Testis (tissue), 2 donors: Measurements from ENCODE around the gene FHOD3.

ENCODE experiments used
- POLR2A ChIP-seq: fragments of 450-650 bp; IDR thresholded peaks from one replicate; pipeline ENCODE4 v1.6.1; 2017; ENCODE audit warnings: antibody characterized with exemption, mild to moderate bottlenecking, moderate library complexity
- TF ChIP-seq, protein P1 (sequence below), 3 experiments: fragments of 450-650 bp in 2 of 3; fragments of 200-600 bp in 1 of 3; sonication (generic) in 1 of 3; IDR thresholded peaks; one replicate each; pipeline ENCODE4 v1.5.1; 2016 to 2019; ENCODE audit warnings: antibody characterized with exemption in 3 of 3, mild to moderate bottlenecking in 2 of 3, moderate library complexity in 1 of 3

DNA sequence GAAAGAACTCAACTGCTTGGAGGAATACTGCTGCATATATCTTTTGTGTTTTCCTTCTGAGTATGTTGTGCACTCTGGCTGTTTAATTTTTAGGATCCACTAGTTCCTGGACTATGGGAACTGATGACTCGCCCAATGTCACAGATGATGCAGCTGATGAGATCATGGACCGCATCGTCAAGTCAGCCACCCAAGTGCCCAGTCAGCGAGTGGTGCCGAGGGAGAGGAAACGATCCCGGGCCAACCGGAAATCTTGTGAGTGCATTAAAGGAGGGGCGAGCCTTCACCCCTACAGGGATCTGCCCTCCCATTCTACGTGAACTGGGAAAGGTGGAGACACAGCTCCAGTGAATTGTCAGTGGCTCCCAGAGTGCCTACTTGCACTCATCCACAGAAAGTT is 471.7 kb downstream of the FHOD3 start:
- TF ChIP-seq, protein P1, sequence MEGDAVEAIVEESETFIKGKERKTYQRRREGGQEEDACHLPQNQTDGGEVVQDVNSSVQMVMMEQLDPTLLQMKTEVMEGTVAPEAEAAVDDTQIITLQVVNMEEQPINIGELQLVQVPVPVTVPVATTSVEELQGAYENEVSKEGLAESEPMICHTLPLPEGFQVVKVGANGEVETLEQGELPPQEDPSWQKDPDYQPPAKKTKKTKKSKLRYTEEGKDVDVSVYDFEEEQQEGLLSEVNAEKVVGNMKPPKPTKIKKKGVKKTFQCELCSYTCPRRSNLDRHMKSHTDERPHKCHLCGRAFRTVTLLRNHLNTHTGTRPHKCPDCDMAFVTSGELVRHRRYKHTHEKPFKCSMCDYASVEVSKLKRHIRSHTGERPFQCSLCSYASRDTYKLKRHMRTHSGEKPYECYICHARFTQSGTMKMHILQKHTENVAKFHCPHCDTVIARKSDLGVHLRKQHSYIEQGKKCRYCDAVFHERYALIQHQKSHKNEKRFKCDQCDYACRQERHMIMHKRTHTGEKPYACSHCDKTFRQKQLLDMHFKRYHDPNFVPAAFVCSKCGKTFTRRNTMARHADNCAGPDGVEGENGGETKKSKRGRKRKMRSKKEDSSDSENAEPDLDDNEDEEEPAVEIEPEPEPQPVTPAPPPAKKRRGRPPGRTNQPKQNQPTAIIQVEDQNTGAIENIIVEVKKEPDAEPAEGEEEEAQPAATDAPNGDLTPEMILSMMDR (IDR thresholded peaks at IDR 0.05): no peak
- no peak for TF ChIP-seq POLR2A
